Heart left ventricle (tissue), 13 donors: ENCODE measurements around the gene SLC30A7.

Experiments
- CTCF ChIP-seq, 12 donors: fragments of 200-600 bp; sonication (generic) in 4 of 12; IDR thresholded peaks; one replicate each; pipeline versions ENCODE4 v1.5.0 to v1.8.0; 2018 to 2022; ENCODE audit warnings: antibody characterized with exemption in 12 of 12, mild to moderate bottlenecking in 5 of 12
- POLR2A ChIP-seq, 2 donors: fragments of 450-650 bp; IDR thresholded peaks; one replicate each; pipeline ENCODE4 v1.6.1; 2017; ENCODE audit warnings: antibody characterized with exemption in 2 of 2, mild to moderate bottlenecking in 2 of 2, moderate library complexity in 2 of 2
- donor health status: ischemic (EF 13 %, LVEDD 7.1; RV severe dilation, severe dysfunction).
- donor health status: DM: no; HTN: yes; CAD: no.
- donor health status: DM: no; HTN: no; CAD: no.
- donor health status: ischemic (EF 25% LVEDD 6.9; RV normal size, moderate dysfunction).
- donor health status: ischemic (EF 25% LVEDD 5.7; RV mildly dilated, moderate dysfunction).
- donor health status: ischemic (EF 35%, LVEDD 5.7; RV mildly dilated, moderate dysfunction).
- donor health status: nonischemic (EF 11% LVEDD 7.7; RV severe dilation, severe dysfunction).
- donor health status: DM: yes; HTN: yes; CAD: no.
- donor health status: PGD.
- donor health status: ischemic (EF 29% LVEDD 5.4; RV normal size, mild dysfunction).
- donor health status: nonischemic (EF 23%, LVEDD 6.1; RV moderate dilation, normal function).

DNA sequence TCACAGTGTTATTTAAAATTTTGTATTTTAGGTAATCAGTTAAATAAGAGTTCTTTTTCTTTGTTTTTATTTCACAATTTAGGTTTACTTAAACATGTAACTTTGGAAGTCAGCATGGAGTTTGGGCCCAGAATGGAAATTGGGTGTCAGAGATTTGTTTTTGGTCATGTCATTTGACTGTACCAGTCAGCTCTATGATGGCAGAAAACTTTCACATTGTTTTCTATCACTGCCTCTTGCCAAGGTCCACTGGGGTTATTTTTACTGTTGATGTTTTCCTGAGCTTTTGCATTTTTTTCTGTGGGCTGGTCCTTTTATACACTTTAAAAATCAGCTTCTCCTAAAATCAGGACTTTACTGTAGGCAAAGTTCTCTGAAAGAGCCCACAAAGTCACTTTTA lies 54.4 kb downstream of the SLC30A7 start:
- TF ChIP-seq CTCF (IDR thresholded peaks at IDR 0.05) (no peak), POLR2A (IDR thresholded peaks at IDR 0.05) (no peak)
